HepG2 (cell line): ENCODE data around the gene OR4D9. TPM values are rescaled to one million over a fixed set of nuclear protein-coding genes. Genes with fewer than 3 reads are reported as not detected.

Experiments used
- ATAC-seq: fragments of 200-7000 bp; cut with Tn5 transposase; 3 replicates; pipeline ENCODE4 v1.9.1; 2020; ENCODE audit warnings: mild to moderate bottlenecking, moderate library complexity
- BruUV-seq: library from RNA; stranded (reverse); fragments of 400-500 nt; replicated peaks from 2 replicates; lab custom pipeline; 2021; lab: Mats Ljungman, UMichigan
- CTCF ChIA-PET: fragments of 300-600 bp; formaldehyde crosslinking; extraction: SDS; loops from one replicate; lab custom pipeline; 2021; ENCODE audit warnings: low total read pairs, inconsistent platforms, low intra/inter-chr PET ratio; lab: Yijun Ruan, JAX
- POLR2A ChIA-PET: fragments of 350-600 bp; sonication (Branson Sonifier 250); formaldehyde crosslinking; loops from one replicate; lab custom pipeline; 2020; ENCODE audit warnings: antibody characterized with exemption, inconsistent platforms; lab: Yijun Ruan, JAX
- DNase-seq: peaks from one replicate; pipeline ENCODE4 v3.0.0-alpha.2; 2015; ENCODE audit warnings: low spot score
- FAIRE-seq: peaks from 3 replicates; lab custom pipeline; 2011; peaks lifted over from hg19 to GRCh38; lab: Jason Lieb, UNC
- H2AFZ ChIP-seq: one replicate; pipeline ENCODE4 v1.6.1; 2011; ENCODE audit warnings: low read length, inconsistent platforms
- H3K27ac ChIP-seq: fragments of 300-600 bp; 3 replicates; pipeline ENCODE4 v1.8.0; 2011; ENCODE audit warnings: mixed run types, mild to moderate bottlenecking, mixed read lengths, low read length, inconsistent platforms; ENCODE audit not compliant: insufficient read depth; ENCODE audit errors: extremely low read length
- H3K27me3 ChIP-seq, 2 experiments: fragments of 200-600 bp in 1 of 2; 2 replicates in 1 of 2; 3 replicates in 1 of 2; pipeline versions ENCODE4 v1.6.0 to v1.8.0; 2011; ENCODE audit warnings: low read length in 2 of 2, mild to moderate bottlenecking in 2 of 2, moderate library complexity in 2 of 2, inconsistent platforms in 1 of 2; ENCODE audit not compliant: insufficient read depth in 2 of 2, control insufficient read depth in 1 of 2
- H3K36me3 ChIP-seq, 2 experiments: fragments of 200-600 bp in 1 of 2; replicated peaks in 1 of 2; 2 replicates in 1 of 2; 3 replicates in 1 of 2; pipeline versions ENCODE4 v1.5.1 to v1.8.0; 2011; ENCODE audit warnings: low read length in 2 of 2, inconsistent platforms in 1 of 2; ENCODE audit not compliant: insufficient read depth in 2 of 2, control insufficient read depth in 1 of 2
- H3K4me1 ChIP-seq: 2 replicates; pipeline ENCODE4 v1.5.1; 2012; ENCODE audit warnings: low read length, inconsistent platforms; ENCODE audit not compliant: insufficient read depth
- H3K4me2 ChIP-seq: 2 replicates; pipeline ENCODE4 v1.6.0; 2011; ENCODE audit warnings: low read depth, low read length, inconsistent platforms
- H3K4me3 ChIP-seq, 3 experiments: fragments of 200-600 bp in 1 of 3; sonication (generic), shearing (Covaris generic) in 1 of 3; replicated peaks in 1 of 3; 2 replicates each; pipeline ENCODE4 v1.5.1; 2011 to 2016; ENCODE audit warnings: low read length in 3 of 3, inconsistent platforms in 2 of 3, low read depth in 2 of 3, mild to moderate bottlenecking in 2 of 3, control low read depth in 1 of 3, mixed read lengths in 1 of 3; ENCODE audit not compliant: insufficient read depth in 1 of 3
- H3K79me2 ChIP-seq: one replicate; pipeline ENCODE4 v1.6.1; 2011; ENCODE audit warnings: low read length, inconsistent platforms; ENCODE audit not compliant: insufficient read depth
- H3K9ac ChIP-seq: 2 replicates; pipeline ENCODE4 v1.6.0; 2011; ENCODE audit warnings: mild to moderate bottlenecking, low read depth, low read length, inconsistent platforms; ENCODE audit not compliant: insufficient read depth
- H3K9me3 ChIP-seq: 2 replicates; pipeline ENCODE4 v1.5.1; 2012; ENCODE audit warnings: mild to moderate bottlenecking, low read length
- H4K20me1 ChIP-seq: 2 replicates; pipeline ENCODE4 v1.6.0; 2011; ENCODE audit warnings: inconsistent platforms, mild to moderate bottlenecking, low read length, moderate library complexity; ENCODE audit not compliant: insufficient read depth
- CEBPB ChIP-seq: IDR thresholded peaks from 2 replicates; pipeline ENCODE4 v1.6.1; 2011; ENCODE audit warnings: low read depth, low read length, improper control_type of control experiment, borderline replicate concordance
- ZNF407 ChIP-seq: sonication (generic); formaldehyde crosslinking; IDR thresholded peaks from one replicate; pipeline ENCODE4 v1.5.1; 2020; ENCODE audit warnings: mild to moderate bottlenecking, missing genetic modification reagents; ENCODE audit errors: not compliant biosample characterization
- in situ Hi-C: cut with HindIII; loops from 2 replicates; pipeline ENCODE4 v1.10.0; 2017; ENCODE audit warnings: low pct_unique_long_range_greater_than_20kb; ENCODE audit not compliant: extremely low pct_ligation_motif_present
- intact Hi-C: fragments of 100-400 bp; cut with micrococcal nuclease; formaldehyde crosslinking; loops from one replicate; pipeline ENCODE4 v1.10.0; 2022; ENCODE audit not compliant: unreplicated experiment
- polyA plus RNA-seq, 8 experiments: library from polyadenylated mRNA; depleted of rRNA in 3 of 8; stranded (reverse) in 7 of 8; unstranded in 1 of 8; fragments of >200 nt; fragmentation: Illumina TruSeq in 4 of 8; extraction: Trizol in 4 of 8; gene quantifications; 2 replicates each; pipeline versions ENCODE4 v1.2.1 to v1.2.3, GENCODE V29; 2011 to 2016; ENCODE audit warnings: low read depth in 4 of 8, missing spikeins in 1 of 8, mixed read lengths in 1 of 8; ENCODE audit not compliant: insufficient read depth in 1 of 8
- total RNA-seq, 5 experiments: library from RNA; depleted of rRNA; stranded (reverse); fragments of >200 nt; fragmentation: Illumina TruSeq; extraction: Trizol; gene quantifications; 2 replicates each; pipeline ENCODE4 v1.2.3, GENCODE V29; 2016; ENCODE audit warnings: low read depth in 1 of 5

OR4D9 gene
- total and polyA plus RNA-seq, 2 of the 13 experiments (the other 11 are each of a cell fraction or from before 2014, with no cell fraction given), result not detected

- TF ChIP-seq CEBPB (peak; percentile 39; the same call in 1 of the 2 replicates), ZNF407 (no peak)
- TF ChIP-seq, all 625 proteins: peak for 1
- H3K36me3 ChIP-seq, result no peaks in the 10 kb centered on the region
- no peak overlapping the region for H3K4me3 ChIP-seq
- intact Hi-C loops, result no loop called here
- ATAC-seq (no peak), DNase-seq (no peak), FAIRE-seq (no peak)
- H3K27ac ChIP-seq, result no peak overlapping the region
- H3K4me1 ChIP-seq, result no peaks in the 10 kb centered on the region
- H3K9me3 ChIP-seq, result no peaks in the 10 kb centered on the region
- H3K79me2 ChIP-seq, result no peaks in the 10 kb centered on the region
- in situ Hi-C loops, result no loop called here
- H2AFZ ChIP-seq, result no peak overlapping the region
- no peaks in the 10 kb centered on the region for H4K20me1 ChIP-seq
- CTCF ChIA-PET, result no interaction called here
- H3K27me3 ChIP-seq, result no peaks in the 10 kb centered on the region; a peak in 1 of 5 replicates
- no peak overlapping the region for H3K9ac ChIP-seq
- POLR2A ChIA-PET, result no interaction called here
- BruUV-seq, result no TSS peak
- no peak overlapping the region for H3K4me2 ChIP-seq
Measured at GRCh38 chr11:59479906-59480305, 31.4 kb upstream of the OR4D9 start.
